Right lobe of liver (tissue), 4 donors: ENCODE results near the gene XCL1.

Experiments used
- POLR2A ChIP-seq: fragments of 450-650 bp; IDR thresholded peaks from one replicate; pipeline ENCODE4 v1.6.1; 2017; ENCODE audit warnings: antibody characterized with exemption, mild to moderate bottlenecking
- TF ChIP-seq, protein P1 (sequence below), 4 donors: fragments of 200-600 bp in 3 of 4; fragments of 450-650 bp in 1 of 4; IDR thresholded peaks; one replicate each; pipeline versions ENCODE4 v1.5.1 to v1.8.0; 2016 to 2022; ENCODE audit warnings: antibody characterized with exemption in 4 of 4, mild to moderate bottlenecking in 2 of 4
- donor health status: DM: no; HTN: no; CAD: no.
- donor health status: DM: no; HTN: no; CAD: no.
- donor health status: DM: no; HTN: yes; CAD: no.

DNA sequence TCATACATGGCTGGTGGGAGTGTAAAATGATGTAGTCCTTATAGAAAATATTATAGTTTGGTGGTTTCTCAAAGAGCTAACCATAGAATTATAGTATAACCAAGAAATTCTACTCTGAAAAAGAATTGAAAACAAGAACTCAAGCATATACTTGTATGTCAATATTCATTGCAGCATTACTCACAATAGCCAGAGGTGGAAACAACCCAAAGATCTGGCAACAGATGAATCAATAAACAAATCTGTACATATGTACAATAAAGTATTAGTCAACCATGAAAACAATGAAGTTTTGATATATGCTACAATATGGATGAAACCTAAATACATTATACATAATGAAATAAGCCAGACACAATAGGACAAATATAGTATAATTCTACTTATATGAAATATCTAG lies 29.7 kb downstream of the XCL1 start:
- TF ChIP-seq, protein P1, sequence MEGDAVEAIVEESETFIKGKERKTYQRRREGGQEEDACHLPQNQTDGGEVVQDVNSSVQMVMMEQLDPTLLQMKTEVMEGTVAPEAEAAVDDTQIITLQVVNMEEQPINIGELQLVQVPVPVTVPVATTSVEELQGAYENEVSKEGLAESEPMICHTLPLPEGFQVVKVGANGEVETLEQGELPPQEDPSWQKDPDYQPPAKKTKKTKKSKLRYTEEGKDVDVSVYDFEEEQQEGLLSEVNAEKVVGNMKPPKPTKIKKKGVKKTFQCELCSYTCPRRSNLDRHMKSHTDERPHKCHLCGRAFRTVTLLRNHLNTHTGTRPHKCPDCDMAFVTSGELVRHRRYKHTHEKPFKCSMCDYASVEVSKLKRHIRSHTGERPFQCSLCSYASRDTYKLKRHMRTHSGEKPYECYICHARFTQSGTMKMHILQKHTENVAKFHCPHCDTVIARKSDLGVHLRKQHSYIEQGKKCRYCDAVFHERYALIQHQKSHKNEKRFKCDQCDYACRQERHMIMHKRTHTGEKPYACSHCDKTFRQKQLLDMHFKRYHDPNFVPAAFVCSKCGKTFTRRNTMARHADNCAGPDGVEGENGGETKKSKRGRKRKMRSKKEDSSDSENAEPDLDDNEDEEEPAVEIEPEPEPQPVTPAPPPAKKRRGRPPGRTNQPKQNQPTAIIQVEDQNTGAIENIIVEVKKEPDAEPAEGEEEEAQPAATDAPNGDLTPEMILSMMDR (IDR thresholded peaks at IDR 0.05) = no peak
- no peak for TF ChIP-seq POLR2A
